Neural cell (in vitro differentiated cells): ENCODE results near the gene ARHGEF12.

ENCODE experiments used
- CTCF ChIP-seq: fragments of 450-650 bp; IDR thresholded peaks from 2 replicates; pipeline ENCODE4 v1.5.1; 2014; ENCODE audit warnings: antibody characterized with exemption, mild to moderate bottlenecking, moderate library complexity; ENCODE audit not compliant: poor library complexity, severe bottlenecking
- POLR2AphosphoS5 ChIP-seq: IDR thresholded peaks from 2 replicates; pipeline ENCODE4 v1.6.1; 2012

- TF ChIP-seq CTCF (no peak), POLR2AphosphoS5 (no peak)
These were observed 88.2 kb downstream of the ARHGEF12 start for GRCh38 chr11:120424185-120424969.
